ENCODE measurements around the gene DNMT3B.
"Not testable (repeated sequence)": the region's sequence is repeated elsewhere in the genome, so short reads cannot be mapped to it uniquely, and the experiment has no call there.

Gene DNMT3B

GRCh38 chr20:32761831-32762753 is at the start of gene DNMT3B:
TSS of gene DNMT3B (plus strand) at chr20:32762385. CDS start at chr20:32780324, 17,939 bp downstream.
- TF ChIP-seq ZNF274 (IDR thresholded peaks at IDR 0.05; ENCODE audit: low read depth, low read length) = no peak
- peak within 1 kb of the TSS; percentile 73 for H3K4me3 ChIP-seq (ENCODE audit: low read length)

GRCh38 chr20:32718749-32719348 is 43.3 kb upstream of the DNMT3B start:
- H3K4me3 ChIP-seq (ENCODE audit: low read length) = no peak overlapping the region
- TF ChIP-seq ZNF274 (IDR thresholded peaks at IDR 0.05; ENCODE audit: low read depth, low read length) = no peak

- H3K4me3 ChIP-seq (ENCODE audit: low read length) = no peak overlapping the region
- no peak for TF ChIP-seq ZNF274 (IDR thresholded peaks at IDR 0.05; ENCODE audit: low read depth, low read length)
These were observed 34.5 kb upstream of the DNMT3B start for GRCh38 chr20:32727683-32728082.

GRCh38 chr20:32728435-32728834 is 33.8 kb upstream of the DNMT3B start:
- H3K4me3 ChIP-seq (ENCODE audit: low read length) = not testable (repeated sequence)

- H3K4me3 ChIP-seq (ENCODE audit: low read length) = not testable (repeated sequence)
These were observed 32.9 kb upstream of the DNMT3B start for GRCh38 chr20:32729334-32729733.

GRCh38 chr20:32731882-32732266 is 30.3 kb upstream of the DNMT3B start:
- H3K4me3 ChIP-seq (ENCODE audit: low read length) = no peak overlapping the region
- TF ChIP-seq ZNF274 (IDR thresholded peaks at IDR 0.05; ENCODE audit: low read depth, low read length) = no peak

- no peak overlapping the region for H3K4me3 ChIP-seq (ENCODE audit: low read length)
- no peak for TF ChIP-seq ZNF274 (IDR thresholded peaks at IDR 0.05; ENCODE audit: low read depth, low read length)
These were observed 24.6 kb upstream of the DNMT3B start for GRCh38 chr20:32737371-32738223.

- no peak overlapping the region for H3K4me3 ChIP-seq (ENCODE audit: low read length)
- TF ChIP-seq ZNF274 (IDR thresholded peaks at IDR 0.05; ENCODE audit: low read depth, low read length) = no peak
These were observed 21.0 kb upstream of the DNMT3B start for GRCh38 chr20:32741151-32741550.

- TF ChIP-seq ZNF274 (IDR thresholded peaks at IDR 0.05; ENCODE audit: low read depth, low read length) = no peak
- H3K4me3 ChIP-seq (ENCODE audit: low read length) = peak overlapping the region; percentile 87
These were observed 19.6 kb upstream of the DNMT3B start for GRCh38 chr20:32742322-32743236.

- no peak for TF ChIP-seq ZNF274 (IDR thresholded peaks at IDR 0.05; ENCODE audit: low read depth, low read length)
- peak within 1 kb of the TSS; percentile 87 for H3K4me3 ChIP-seq (ENCODE audit: low read length)
These were observed 18.7 kb upstream of the DNMT3B start, which contains the start of gene COMMD7 for GRCh38 chr20:32743237-32744112. TSS of gene COMMD7 (minus strand) at chr20:32743467. CDS start at chr20:32743391, 76 bp downstream.

GRCh38 chr20:32749914-32750637 is 12.1 kb upstream of the DNMT3B start:
- H3K4me3 ChIP-seq (ENCODE audit: low read length) = no peak overlapping the region
- no peak for TF ChIP-seq ZNF274 (IDR thresholded peaks at IDR 0.05; ENCODE audit: low read depth, low read length)

- no peak for TF ChIP-seq ZNF274 (IDR thresholded peaks at IDR 0.05; ENCODE audit: low read depth, low read length)
- H3K4me3 ChIP-seq (ENCODE audit: low read length) = no peak overlapping the region
These were observed 10.9 kb upstream of the DNMT3B start for GRCh38 chr20:32751293-32751692.

Measured in GM08714 (cell line).